Inflammatory macrophage (primary cell): ENCODE data around the gene RBBP4.
"Not testable (repeated sequence)": the region's sequence is repeated elsewhere in the genome, so short reads cannot be mapped to it uniquely, and the experiment has no call there.

Source experiments
- DNase-seq, 2 donors: peaks; one replicate each; pipeline ENCODE4 v3.0.0-alpha.2; 2020 to 2022
- total RNA-seq, 18 experiments: gene quantifications; one replicate each; lab custom pipeline; 2026; ENCODE audit warnings: mixed read lengths in 6 of 18, inconsistent platforms in 2 of 18; lab: John Stamatoyannopoulos, UW

The RBBP4 gene
- total RNA-seq, result 64.6 to 223 (median 134) reads per million in 18 experiments

DNA sequence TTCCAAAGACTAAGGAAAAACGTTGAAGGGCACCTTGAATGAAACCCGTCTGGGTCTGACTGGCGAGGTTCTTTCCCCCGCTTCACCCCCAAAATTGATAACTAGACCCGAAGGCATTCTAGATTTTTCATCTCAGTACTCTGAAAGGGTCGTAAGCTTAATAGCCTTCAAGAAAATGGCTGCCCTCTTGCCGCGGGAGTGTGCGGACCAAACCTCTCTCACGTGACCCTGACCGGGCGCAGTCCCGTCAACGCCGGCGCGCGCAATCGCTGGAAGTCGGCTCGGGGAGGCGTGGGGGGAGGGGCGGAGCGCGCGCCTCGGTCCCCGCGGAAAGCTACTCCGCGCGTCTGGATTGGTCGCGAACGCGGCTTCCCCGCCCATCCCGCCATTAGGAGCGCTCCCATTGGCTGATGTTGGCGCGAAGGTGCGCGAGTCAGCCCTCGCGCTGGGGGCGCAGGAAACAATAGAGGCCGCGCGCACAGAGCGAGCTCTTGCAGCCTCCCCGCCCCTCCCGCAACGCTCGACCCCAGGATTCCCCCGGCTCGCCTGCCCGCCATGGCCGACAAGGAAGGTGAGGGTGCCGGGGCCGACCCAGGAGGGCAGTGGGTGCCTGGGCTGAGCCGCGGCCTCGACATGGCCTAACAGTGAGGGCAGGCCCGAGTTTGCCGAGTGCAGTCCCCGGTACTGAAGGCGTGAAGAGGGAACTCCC, at the start of gene RBBP4:
Gene RBBP4 (plus strand): TSS at position 457 of the 709 bp plus-strand sequence. CDS start 99 bp downstream, at position 556.
- DNase-seq, result peak; percentile 99

DNA sequence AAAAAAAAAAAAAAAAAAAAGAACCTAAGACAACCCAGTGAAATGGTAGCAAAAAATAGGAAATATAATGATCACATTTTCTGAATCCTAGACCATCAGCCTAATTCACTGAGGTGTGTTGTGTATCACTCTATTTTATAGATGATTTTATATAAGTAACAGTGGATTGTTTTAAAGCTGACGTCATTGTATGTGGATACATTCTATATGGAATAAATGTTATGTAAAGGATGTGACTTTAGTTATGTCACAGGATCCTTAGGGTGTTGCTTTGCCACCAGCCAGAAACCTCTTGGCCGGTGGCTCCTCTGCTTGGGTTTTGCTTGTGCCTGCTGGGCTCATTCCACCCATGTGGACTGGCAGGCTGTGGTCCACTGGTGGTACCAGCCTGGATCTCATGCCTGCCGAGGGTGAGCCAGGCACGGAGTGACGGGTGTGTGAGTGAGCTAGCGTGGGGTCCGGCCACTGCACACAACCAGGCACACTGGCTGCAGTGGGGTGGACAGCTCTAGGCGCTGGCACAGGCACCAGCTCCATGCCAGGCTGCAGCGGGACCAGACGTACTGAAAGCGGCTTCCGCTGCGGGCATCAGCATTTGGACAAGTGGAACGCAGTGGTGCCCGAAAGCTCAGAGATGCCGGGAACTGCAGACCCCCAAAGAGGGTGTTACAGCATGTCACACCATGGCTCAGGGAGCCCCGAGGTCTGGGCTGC, 45.1 kb upstream of the RBBP4 start:
- DNase-seq, result no peak

DNA sequence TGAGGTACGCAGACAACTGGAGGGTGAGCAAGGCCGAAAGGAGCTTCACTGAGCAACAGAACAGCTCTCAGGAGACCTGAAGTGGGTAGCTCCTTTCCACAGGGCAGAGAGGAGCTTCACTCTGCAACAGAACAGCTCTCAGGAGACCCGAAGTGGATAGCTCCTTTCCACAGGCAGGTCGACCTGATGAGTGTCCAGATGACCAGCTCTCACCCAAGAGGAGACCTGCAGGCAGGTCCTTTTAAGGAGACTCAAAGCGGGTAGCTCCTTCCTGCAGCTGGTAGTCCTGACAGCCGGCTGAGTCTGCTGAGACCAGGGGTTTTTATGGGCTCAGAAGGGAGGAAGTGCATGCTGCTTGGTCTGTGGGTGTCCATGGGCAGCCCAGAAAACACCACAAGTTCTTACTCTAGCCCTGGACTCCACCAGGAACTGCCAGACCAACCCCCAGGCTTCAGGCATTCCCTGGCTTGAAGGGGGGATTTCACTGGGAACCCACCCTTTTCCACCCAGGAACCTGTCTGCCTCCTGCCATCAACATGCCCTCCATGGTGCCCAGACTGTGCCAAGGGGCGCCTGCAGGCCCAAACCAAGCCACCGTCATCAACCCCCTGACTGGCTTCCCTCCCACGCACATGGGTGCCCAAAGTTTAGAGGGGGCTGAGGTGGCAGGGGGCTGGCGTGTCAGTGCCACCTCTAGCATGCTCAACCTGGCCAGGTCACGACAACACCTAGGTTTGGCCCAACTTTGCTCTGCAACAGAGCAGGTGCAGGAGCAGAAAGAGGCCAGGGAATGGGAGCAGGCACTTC, 44.2 kb upstream of the RBBP4 start:
- peak in 1 of 2 donors; percentile 63 for DNase-seq

DNA sequence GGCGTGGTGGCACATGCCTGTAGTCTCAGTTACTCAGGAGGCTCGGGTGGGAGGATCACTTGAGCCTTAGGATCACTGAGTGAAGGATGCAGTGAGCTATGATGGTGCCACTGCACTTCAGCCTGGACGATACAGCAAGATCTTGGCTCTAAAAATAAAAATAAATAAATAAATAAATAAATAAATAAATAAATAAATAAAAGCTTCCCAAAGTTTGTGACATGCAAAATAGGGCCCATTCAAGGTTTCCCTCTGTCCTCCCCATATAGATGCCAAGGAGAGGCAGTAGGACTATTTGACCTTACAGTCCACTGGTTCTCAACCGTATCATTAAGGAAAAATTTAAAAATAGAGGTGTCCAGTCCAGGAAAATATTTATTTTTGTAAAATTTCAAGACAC, 41.8 kb upstream of the RBBP4 start:
- DNase-seq, result no peak

DNA sequence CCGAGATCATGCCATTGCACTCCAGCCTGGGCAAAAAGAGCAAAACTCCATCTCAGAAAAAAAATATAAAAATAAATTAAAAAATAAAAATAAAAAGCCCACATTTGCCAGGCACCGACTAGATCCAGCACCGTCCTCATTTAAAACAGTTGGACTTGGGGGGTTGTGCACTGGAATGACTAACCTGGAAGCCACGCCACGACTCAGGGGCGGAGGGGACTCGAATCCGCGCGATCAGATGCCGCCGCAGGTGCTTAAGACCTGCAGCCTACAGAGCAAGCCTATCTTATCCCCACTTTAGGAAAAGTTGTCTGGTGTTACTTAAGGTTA, 39.2 kb upstream of the RBBP4 start:
- no peak for DNase-seq

DNA sequence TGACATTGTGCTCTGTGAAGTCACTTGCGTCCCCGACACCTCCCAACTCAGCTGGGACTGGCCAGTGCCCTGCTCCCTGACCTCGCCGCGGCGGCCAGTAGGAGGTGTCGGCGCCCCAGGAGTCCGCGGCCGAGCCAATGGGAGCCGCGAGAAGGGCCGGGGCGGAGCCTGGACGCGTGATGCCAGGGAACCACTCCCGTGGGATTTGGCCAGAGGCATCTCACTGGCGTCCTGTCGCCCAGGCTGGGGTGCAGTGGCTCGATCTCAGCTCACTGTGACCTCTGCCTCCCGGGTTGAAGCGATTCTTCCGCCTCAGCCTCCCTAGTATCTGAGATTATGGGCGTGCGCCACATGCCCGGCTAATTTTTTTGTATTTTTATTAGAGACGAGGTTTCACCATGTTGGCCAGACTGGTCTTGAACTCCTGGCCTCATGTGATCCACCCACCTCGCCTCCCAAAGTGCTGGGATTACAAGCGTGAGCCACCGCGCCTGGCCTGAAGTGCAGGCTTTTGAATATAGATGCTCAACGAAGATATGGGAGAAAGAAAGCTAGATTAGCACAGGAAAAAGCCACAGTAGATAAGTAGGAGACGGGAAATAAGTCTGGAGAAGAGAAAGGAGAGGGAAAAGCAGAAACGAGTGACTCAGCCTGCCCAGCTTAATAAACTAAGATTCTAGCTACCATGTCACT, 38.7 kb upstream of the RBBP4 start:
- DNase-seq, result peak; percentile 93 to 95

DNA sequence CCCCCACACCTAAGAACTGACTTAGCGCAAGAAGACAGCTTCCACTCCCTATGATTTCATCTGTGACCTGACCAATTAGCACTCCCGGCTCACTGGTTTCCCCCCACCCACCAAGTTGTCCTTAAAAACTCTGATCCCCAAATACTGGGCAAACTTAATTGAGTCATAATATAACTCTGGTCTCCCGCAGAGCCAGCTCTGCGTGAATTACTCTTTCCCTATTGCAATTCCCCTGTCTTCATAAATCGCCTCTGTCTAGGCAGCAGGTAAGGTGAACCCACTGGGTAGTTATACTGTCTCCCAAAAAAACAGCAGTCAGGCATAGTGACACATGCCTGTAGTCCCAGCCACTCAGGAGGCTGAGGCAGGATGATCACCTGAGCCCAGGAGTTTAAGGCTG, 37.5 kb upstream of the RBBP4 start:
- no peak for DNase-seq

DNA sequence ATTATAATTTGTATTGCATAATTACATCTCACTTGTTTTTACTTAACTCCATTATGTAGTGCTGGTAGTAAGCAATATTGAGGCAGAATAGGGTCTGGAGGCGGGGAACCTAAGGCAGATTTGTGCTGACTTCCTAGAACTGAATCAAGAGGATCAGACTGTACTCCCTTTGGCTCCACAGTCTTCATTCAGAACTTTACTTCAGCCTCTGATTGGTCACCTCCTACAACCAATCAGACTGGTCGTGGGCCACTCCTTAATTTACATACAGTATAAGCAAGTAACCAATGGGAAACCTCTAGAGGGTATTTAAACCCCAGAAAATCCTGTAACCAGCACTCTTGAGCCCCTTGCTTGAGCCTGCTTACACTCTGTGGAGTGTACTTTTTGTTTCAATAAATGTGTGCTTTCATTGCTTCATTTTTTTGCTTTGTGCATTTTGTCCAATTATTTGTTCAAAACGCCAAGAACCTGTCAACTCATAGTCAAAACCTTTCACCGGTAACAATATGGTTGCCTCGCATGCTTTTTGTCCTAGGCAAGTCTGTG, 32.3 kb upstream of the RBBP4 start:
- no peak for DNase-seq

DNA sequence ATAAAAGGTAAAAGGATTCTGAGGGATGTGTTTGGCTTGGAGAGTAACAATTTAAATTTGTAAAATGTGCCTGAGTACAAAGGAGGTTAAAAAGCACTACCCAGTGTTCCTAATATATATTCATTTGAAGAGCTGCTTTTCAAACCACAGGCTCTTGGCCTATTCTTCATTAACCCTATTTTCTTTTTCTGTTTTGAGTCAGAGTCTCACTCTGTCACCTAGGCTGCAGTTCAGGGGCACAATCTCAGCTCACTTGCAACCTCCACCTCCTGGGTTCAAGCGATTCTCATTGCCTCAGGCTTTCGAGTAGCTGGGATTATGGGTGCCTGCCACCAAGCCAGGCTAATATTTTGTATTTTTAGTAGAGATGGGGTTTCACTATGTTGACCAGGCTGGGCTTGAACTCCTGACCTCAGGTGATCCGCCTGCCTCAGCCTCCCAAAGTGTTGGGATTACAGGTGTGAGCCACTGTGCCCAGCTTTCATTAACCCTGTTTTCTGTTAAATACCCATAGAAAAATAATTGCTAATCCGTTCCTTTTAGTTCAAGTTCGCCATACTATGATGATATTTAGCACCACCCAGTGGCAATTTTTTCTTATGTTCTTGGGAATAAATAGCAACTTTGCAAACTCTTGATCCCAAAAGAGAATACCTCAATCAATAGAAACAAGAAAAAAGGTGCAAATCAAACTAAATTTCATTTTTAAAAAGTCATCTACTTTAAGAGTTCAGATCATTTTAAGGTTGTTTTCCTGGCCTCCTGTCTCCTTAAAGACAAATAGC, 31.1 kb upstream of the RBBP4 start:
- peak; percentile 6 to 28 for DNase-seq

DNA sequence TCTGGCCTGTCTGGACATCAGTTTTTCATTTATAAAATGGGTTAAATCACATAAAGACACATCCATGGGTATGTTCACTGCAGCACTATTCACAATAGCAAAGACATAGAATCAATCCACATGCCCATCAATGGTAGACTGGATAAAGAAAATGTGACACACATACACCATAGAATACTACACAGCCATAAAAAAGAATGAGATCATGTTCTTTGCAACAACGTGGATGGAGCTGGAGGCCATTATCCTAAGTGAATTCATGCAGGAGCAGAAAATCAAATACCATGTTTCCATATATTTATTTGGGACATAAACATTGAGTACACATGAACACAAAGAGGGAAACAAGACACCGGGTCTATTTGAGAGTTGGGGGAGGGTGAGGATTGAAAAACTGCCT, 28.8 kb upstream of the RBBP4 start:
- DNase-seq, result no peak

DNA sequence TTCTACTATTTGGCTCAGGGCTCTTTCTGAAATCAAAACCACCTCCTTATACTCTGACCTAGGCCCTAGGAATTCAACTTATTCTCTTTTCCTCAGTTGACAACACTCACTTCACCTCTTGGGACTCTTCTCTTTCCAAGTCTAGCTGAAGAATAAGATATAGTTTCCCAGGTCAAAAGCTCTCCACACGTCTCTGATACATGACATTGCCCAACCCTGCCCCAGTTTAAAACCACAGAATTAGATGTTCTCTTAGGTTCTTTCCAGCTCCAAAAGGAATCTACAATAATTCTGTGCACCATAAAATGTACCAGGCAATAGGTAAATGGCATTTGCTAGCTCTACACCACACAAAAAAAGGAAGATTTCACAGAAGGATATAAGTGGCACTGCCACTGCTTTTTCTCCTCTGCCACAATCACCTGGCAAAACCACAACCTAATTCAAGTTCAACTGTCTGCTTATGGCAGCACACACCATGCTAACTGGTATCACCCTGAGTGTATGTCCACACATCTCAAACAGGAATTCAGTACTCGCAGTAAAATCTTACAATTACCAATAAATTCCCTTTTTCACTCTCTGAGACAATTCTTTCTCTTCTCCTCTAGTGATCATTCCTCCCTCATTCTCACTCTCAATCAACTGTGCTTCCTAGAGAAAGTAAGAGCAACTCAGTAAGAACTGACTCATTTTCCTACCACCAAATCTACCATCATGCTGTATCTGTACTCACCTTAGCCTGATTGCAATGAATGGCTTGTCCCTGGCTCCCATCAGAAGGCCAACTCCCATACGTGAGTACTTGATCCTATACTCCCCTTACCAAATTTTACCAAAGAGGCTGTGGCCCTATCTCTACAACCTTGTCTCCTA, 28.0 kb upstream of the RBBP4 start:
- no peak for DNase-seq

DNA sequence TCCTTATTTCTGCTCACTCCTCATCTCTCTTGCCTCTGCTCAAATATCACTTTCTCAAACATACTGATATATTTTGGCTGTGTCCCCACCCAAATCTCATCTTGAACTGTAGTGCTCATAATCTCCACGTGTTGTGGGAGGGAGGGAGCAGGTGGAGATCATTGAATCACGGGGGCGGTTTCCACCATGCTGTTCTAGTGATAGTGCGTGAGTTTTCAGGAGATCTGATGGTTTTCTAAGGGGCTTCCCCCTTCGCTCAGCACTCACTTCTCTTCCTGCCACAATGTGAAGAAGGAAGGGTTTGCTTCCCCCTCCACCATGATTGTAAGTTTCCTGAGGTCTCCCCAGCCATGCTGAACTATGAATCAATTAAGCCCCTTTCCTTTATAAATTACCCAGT, 27.2 kb upstream of the RBBP4 start:
- no peak for DNase-seq

DNA sequence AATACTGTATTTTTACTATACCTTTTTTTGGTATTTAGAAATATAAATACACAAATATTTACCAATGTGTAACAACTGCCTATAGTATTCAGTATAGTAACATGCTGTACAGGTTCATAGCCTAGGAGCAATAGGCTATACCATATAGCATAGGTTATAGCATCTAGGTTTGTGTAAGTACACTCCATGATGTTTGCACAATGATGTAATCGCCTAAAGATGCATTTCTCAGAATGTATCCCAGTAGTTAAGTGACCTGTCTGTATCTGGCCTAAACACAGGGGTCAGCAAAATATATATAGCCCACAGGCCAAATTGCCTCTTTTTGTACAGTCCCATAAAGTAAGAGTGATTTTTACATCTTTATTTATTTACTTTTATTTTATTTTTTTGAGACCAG, 24.8 kb upstream of the RBBP4 start:
- no peak for DNase-seq

DNA sequence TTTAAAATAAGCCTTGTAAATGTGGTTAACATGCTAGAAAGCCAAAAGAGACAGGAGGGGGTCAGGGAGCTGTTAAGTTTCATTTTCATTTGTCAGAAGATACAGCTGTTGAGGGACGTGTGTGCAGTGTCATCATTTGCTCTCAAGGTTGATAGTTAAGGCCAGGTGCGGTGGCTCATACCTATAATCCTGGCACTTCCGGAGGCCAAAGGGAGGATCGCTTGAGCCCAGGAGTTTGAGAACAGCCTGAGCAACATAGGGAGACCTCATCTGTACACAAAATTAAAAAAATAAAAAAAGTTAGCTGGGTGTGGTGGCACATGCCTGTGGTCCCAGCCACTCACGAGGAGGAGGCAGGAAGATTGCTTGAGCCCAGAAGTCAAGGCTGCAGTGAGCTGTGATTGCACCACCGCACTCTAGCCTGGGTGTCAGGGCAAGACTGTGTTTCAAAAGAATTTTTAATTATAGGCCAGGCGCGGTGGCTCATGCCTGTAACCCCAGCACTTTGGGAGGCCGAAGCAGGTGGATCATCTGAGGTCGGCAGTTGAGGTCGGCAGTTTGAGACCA, 23.3 kb upstream of the RBBP4 start:
- DNase-seq, result peak in 1 of 2 donors; percentile 38

DNA sequence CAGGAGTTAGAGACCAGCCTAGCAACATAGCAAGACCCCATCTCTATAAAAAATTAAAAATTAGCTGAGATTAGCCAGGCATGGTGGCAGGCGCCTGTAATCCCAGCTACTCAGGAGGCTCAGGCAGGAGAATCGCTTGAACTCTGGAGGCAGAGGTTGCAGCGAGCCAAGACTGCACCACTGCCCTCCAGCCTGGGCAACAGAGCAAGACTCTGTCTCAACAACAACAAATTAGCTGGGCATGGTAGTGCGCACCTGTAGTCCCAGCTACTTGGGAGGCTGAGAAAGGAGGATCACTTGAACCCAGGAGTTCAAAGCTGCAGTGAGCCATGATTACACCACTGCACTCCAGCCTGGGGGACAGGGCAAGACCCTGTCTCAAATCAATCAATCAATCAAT, 20.8 kb upstream of the RBBP4 start:
- DNase-seq, result not testable (repeated sequence)

DNA sequence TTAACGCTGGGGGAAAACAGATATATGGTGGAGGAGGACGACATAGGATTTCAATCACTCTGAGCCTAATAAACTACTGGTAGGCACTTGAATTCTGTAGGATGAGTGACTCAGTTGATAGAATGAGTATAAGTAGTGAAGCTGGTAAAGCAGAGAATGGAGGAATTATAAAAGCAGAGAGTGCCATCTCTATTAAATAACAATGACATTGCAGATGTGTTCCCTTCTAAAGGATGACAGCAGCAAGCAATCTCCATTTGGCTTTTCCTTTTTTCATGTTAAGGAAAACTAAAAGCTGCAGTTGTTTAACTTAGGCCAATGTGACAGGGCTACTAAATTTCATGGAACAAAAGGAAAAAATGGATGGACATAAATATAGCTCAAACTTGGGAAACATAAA, 18.2 kb upstream of the RBBP4 start:
- DNase-seq, result no peak

DNA sequence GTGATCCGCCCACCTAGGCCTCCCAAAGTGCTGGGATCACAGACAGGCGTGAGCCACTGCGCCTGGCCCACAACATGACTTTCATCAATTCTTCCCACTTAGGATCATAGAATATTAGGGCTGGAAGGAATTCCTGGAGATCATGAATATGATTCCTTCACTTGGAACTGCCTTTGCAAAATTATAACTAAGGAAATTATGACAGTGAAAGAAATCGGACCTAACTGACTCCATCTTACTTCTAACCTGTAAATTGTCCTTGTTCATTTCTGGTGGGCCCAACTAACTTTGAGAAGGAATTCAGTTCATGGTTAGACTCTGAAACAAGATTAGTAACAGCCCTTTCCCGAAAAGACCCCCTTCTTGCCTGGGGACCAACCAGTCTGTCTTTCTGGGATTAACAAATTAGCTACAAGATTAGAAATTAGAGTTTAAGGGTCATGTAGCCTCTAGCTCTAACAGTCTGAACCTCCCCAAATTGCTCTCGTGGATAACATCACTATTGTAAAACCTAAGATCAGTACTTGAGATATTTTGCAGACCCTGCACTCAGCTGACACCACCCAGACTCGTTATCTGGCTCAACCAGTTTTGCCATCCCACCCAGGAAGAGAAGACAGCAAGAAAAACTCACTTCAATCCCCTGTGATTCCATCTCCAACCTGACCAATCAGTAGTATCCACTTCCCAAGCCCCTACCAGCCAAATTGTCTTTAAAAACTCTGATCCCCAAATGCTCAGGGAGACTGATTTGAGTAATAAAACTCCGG, 15.3 kb upstream of the RBBP4 start:
- no peak for DNase-seq

DNA sequence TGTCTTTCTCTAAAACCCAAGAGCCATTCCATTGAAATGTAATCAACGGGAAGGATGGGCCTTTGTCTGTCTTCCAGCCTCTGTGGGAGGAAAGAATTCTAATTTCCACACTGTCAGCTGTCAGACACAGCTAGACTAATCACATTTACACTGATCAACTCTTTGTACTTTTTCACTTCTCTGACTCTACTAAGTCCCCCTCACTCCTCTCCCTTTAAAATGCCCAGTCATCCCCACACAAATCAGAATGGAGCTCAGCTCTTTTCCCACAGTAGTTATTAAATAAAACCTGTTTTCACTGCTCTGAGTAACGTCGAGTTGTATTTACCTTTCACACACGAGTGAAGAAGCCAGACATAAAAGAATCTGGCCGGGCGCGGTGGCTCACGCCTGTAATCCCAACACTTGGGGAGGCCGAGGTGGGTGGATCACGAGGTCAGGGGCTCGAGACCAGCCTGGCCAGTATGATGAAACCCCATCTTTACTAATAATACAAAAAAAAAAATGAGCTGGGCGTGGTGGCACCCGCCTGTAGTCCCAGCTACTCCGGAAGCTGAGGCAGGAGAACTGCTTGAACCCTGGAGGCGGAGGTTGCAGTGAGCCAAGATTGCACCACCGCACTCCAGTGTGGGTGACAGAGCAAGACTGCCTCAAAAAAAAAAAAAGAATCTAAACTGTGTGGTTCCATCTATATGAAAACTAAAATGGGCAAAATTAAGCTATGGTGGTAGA, 13.9 kb upstream of the RBBP4 start:
- peak; percentile 86 to 92 for DNase-seq
